CD4-positive, alpha-beta T cell treated with Interleukin-15 for 4 hours (primary cell): ENCODE results near the gene MYH7B.

Experiments used
- DNase-seq: peaks from one replicate; pipeline ENCODE4 v3.0.0-alpha.2; 2020; ENCODE audit warnings: low spot score

Gene MYH7B

GRCh38 chr20:34992751-34993417 is 37.2 kb downstream of the MYH7B start:
- DNase-seq = no peak

GRCh38 chr20:34993941-34994508 is 38.4 kb downstream of the MYH7B start:
- DNase-seq = no peak

GRCh38 chr20:34994509-34995131 is 39.0 kb downstream of the MYH7B start:
- DNase-seq = no peak

- no peak for DNase-seq
Observed at GRCh38 chr20:34995192-34995591, 39.5 kb downstream of the MYH7B start.

GRCh38 chr20:34995696-34996095 is 40.0 kb downstream of the MYH7B start:
- no peak for DNase-seq

GRCh38 chr20:34996243-34997028 is 40.8 kb downstream of the MYH7B start:
- no peak for DNase-seq

GRCh38 chr20:34997131-34997561 is 41.5 kb downstream of the MYH7B start:
- no peak for DNase-seq

GRCh38 chr20:34997774-34998173 is 42.1 kb downstream of the MYH7B start:
- no peak for DNase-seq

- DNase-seq = no peak
Observed at GRCh38 chr20:34998331-34998950, 42.8 kb downstream of the MYH7B start.

- DNase-seq = no peak
Observed at GRCh38 chr20:34999021-34999451, 43.4 kb downstream of the MYH7B start.

GRCh38 chr20:34999782-35000181 is 44.1 kb downstream of the MYH7B start:
- no peak for DNase-seq

GRCh38 chr20:35000311-35000921 is 44.7 kb downstream of the MYH7B start:
- DNase-seq = no peak

- no peak for DNase-seq
Observed at GRCh38 chr20:35000922-35001595, 45.4 kb downstream of the MYH7B start.

GRCh38 chr20:35001596-35002362 is 46.1 kb downstream of the MYH7B start:
- no peak for DNase-seq

- DNase-seq = no peak
Observed at GRCh38 chr20:35002426-35003210, 47.0 kb downstream of the MYH7B start.

GRCh38 chr20:35003211-35004031 is 47.8 kb downstream of the MYH7B start:
- no peak for DNase-seq

- DNase-seq = no peak
Observed at GRCh38 chr20:35004051-35004725, 48.5 kb downstream of the MYH7B start.
